ENCODE results near the gene KPNB1. TPM values are rescaled to one million over a fixed set of nuclear protein-coding genes. Genes with fewer than 3 reads are reported as not detected.

Gene KPNB1
- total and polyA plus RNA-seq, 2 of the 8 experiments (the other 6 are each of a cell fraction or from before 2014, with no cell fraction given): 171 to 625 TPM

DNA sequence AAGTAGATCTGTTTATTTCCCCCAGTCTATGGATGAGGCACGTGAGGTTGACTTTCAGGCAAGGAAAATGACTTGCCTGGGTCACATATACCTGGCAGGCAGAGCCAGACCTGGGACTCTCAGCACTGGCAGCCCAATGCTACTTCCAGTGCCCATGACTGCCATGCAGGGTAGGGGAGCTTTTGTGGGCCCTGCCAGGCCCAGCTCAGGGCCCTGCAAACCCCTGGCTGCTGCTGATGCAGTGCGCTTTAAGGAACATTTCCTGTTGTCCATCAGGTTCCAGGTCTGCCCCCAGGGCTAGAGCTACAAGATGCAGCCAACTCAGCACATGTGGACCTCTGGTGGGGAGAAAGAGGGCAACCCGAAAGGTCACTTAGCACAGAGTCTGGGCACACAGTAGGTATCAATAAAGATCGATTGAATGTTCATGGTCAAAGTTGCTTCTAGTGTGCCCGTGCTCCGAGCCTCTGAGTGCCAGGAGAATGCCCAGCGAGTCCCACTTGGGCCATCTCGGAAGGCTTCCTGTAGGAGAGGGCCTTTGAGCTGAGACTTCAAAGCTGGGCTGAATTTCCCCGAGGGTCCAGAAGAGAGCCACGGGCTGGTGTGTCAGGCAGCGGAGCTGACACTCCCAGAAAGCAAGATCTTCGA lies 82.8 kb downstream of the KPNB1 start:
- TF ChIP-seq TAF1 (IDR thresholded peaks at IDR 0.05; ENCODE audit: low read depth, low read length) (no peak), RAD21 (IDR thresholded peaks at IDR 0.05 in 1 of 2, conservative IDR thresholded peaks at IDR 0.05 in 1 of 2; ENCODE audit: low read depth in 2 of 2, low read length in 2 of 2) (peak in 1 of 2 experiments; percentile 6; a peak in 1 of 4 replicates)
- Histone ChIP-seq H2BK5ac (ENCODE audit: low read depth, low read length) (no peak overlapping the region), H2AFZ (ENCODE audit: low read length) (no peak overlapping the region), H4K5ac (ENCODE audit: insufficient read length, low read depth, low read length) (no peak overlapping the region), H3K4ac (replicated peaks; ENCODE audit: insufficient read length, low read depth, low read length) (no peak overlapping the region), H4K20me1 (replicated peaks in 1 of 2; ENCODE audit: control insufficient read depth in 1 of 2, insufficient read depth in 2 of 2, low read length in 2 of 2) (peaks cover 0 to 2% of the 10 kb centered on the region in 2 experiments), H3K9me3 (ENCODE audit: insufficient read depth in 2 of 2, low read depth in 1 of 2, low read length in 1 of 2) (no peaks in the 10 kb centered on the region), H3K79me2 (ENCODE audit: control insufficient read depth in 1 of 2, insufficient read depth in 2 of 2, low read length in 2 of 2) (no peaks in the 10 kb centered on the region), H3K4me1 (replicated peaks in 1 of 4; ENCODE audit: control insufficient read depth in 3 of 4, insufficient read depth in 4 of 4, low read length in 3 of 4) (peaks cover 0 to 6% (median 2%) of the 10 kb centered on the region in 4 experiments; a peak in 2 of 7 replicates), H2BK15ac (ENCODE audit: low read length) (no peak overlapping the region), H3K27ac (ENCODE audit: low read depth, low read length) (no peak overlapping the region), H3K79me1 (ENCODE audit: low read depth, low read length) (no peaks in the 10 kb centered on the region), H3K4me2 (ENCODE audit: insufficient read depth in 1 of 2, low read depth in 2 of 2, low read length in 2 of 2) (peak overlapping the region; percentile 70 to 85), H3K23me2 (ENCODE audit: low read depth, low read length) (peaks cover 9% of the 10 kb centered on the region), H3K14ac (ENCODE audit: insufficient read length) (no peak overlapping the region), H3K23ac (ENCODE audit: insufficient read length) (no peak overlapping the region), H2BK120ac (replicated peaks; ENCODE audit: low read depth, low read length) (no peak overlapping the region), H2AK5ac (ENCODE audit: low read depth, low read length) (no peak overlapping the region), H3K56ac (replicated peaks; ENCODE audit: insufficient read length, low read depth, low read length) (no peak overlapping the region), H3K18ac (ENCODE audit: extremely low read depth, low read length) (no peak overlapping the region), H4K8ac (ENCODE audit: extremely low read depth, insufficient read depth, low read length) (no peak overlapping the region), H3K36me3 (ENCODE audit: control insufficient read depth in 2 of 4, insufficient read depth in 4 of 4, low read length in 3 of 4) (peaks cover 0 to 4% (median 0%) of the 10 kb centered on the region in 4 experiments; a peak in 1 of 8 replicates), H3K4me3 (ENCODE audit: extremely low read depth in 1 of 4, insufficient read depth in 2 of 4, low read depth in 3 of 4, low read length in 4 of 4) (peak overlapping the region in 3 of 4 experiments; percentile 10 to 57 (median 28); a peak in 4 of 8 replicates), H3K9ac (replicated peaks in 1 of 4; ENCODE audit: extremely low read depth in 1 of 4, low read depth in 3 of 4, low read length in 3 of 4) (no peak overlapping the region), H3K27me3 (replicated peaks in 1 of 4; ENCODE audit: control insufficient read depth in 3 of 4, extremely low read depth in 1 of 4, insufficient read depth in 3 of 4, low read length in 3 of 4) (peaks cover 28 to 58% (median 51%) of the 10 kb centered on the region in 4 experiments), H4K91ac (replicated peaks; ENCODE audit: insufficient read length, low read length) (no peak overlapping the region), H2BK20ac (ENCODE audit: low read length) (no peak overlapping the region), H2BK12ac (ENCODE audit: low read depth, low read length) (no peak overlapping the region)
- DNase-seq (ENCODE audit: low read depth in 1 of 2, low spot score in 2 of 2) (no peak), FAIRE-seq (no peak)
- POLR2A ChIA-PET (ENCODE audit: partially characterized antibody): interaction anchor here (0.6 to 2.2 kb wide), 3 partner anchors 13 to 52 kb away, joined by 3 to 8 read pairs (median 3); no protein-coding TSS in a partner anchor
- WGBS, 2 experiments (ENCODE audit: extremely low coverage in 1 of 2, insufficient coverage in 1 of 2, insufficient read length in 1 of 2, insufficient replicate concordance in 2 of 2, low coverage in 1 of 2, low lambda C conversion rate in 2 of 2, missing lambda C conversion rate in 1 of 2): 47% methylated on average over 12 of the region's 12 CpGs; no CpG with 5 or more reads in 1 of the 2 experiments
- CTCF ChIA-PET (ENCODE audit: partially characterized antibody): interaction anchor here (0.7 to 24.7 kb wide), 13 partner anchors 8 to 98 kb away, joined by 3 to 441 read pairs (median 4); partner anchors contain the start of genes OSBPL7 and TBKBP1
